ENCODE data around the gene FFAR1.

The FFAR1 gene, protein sequence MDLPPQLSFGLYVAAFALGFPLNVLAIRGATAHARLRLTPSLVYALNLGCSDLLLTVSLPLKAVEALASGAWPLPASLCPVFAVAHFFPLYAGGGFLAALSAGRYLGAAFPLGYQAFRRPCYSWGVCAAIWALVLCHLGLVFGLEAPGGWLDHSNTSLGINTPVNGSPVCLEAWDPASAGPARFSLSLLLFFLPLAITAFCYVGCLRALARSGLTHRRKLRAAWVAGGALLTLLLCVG (N-terminal part only)

DNA sequence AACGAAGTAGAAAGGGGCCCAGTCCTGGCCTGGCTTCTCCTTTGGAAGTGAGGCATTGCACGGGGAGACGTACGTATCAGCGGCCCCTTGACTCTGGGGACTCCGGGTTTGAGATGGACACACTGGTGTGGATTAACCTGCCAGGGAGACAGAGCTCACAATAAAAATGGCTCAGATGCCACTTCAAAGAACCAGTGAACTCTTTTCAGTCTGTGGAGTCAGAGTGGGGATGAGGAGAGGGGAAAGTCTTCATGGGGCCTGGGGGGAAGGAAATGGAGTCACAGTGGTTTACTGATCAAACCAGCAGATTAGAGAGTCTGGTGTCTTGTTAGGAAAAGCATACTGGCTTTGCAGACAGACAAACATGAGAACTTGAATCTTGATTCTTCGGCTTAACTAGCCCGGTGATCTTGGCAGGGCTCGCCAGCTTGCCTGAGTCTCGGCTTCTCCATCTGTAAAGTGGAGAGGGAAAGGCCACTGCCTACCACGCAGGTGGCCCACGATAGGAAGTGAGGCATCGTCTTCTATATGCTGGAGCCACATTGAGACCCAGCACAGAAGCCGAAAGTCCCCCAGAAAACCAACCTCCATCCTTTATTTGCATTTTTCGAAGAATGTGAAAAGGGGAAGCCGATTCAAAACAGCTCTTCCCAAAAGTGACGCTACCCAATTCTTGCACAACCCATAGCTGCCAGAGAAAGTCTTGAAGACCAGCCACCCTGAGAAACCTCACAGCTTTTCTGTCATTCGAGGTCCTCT lies at the start of gene FFAR1:
FFAR1 (plus strand) TSS at position 732 of the 759 bp plus-strand sequence. CDS start 3,650 bp downstream, outside the sequence.
- H3K27ac Mint-ChIP-seq = peak within 1 kb of the TSS; percentile 97
- ATAC-seq (ENCODE audit: low read depth) (peak; percentile 76), DNase-seq (ENCODE audit: low spot score in 2 of 2) (peak; percentile 62 to 80)
- H3K36me3 Mint-ChIP-seq = peaks cover 16% of the 10 kb centered on the region
- H3K9me3 Mint-ChIP-seq = no peaks in the 10 kb centered on the region
- peaks cover 69% of the 10 kb centered on the region for H3K4me1 Mint-ChIP-seq
- no peaks in the 10 kb centered on the region for H3K27me3 Mint-ChIP-seq
- peak within 1 kb of the TSS; percentile 67 for H3K4me3 Mint-ChIP-seq

DNA sequence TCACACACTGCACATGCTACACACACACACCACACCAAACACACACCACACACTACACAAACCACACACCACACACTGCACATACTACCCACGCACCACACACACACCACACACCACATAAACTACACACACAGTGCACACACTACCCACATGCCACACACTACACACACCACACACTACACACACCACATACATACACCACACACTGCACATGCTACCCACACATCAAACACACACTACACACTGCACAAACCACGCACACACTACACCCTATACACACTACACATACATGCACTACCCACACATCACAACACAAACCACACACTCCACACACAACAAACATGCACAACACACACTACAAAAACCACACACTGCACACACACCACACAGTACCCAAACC lies 49.8 kb upstream of the FFAR1 start:
- H3K4me1 Mint-ChIP-seq = peaks cover 11% of the 10 kb centered on the region
- peaks cover 2% of the 10 kb centered on the region for H3K27me3 Mint-ChIP-seq
- DNase-seq (ENCODE audit: low spot score in 2 of 2) (no peak), ATAC-seq (ENCODE audit: low read depth) (no peak)
- H3K4me3 Mint-ChIP-seq = no peak overlapping the region
- no peaks in the 10 kb centered on the region for H3K9me3 Mint-ChIP-seq
- no peak overlapping the region for H3K27ac Mint-ChIP-seq
- no peaks in the 10 kb centered on the region for H3K36me3 Mint-ChIP-seq

DNA sequence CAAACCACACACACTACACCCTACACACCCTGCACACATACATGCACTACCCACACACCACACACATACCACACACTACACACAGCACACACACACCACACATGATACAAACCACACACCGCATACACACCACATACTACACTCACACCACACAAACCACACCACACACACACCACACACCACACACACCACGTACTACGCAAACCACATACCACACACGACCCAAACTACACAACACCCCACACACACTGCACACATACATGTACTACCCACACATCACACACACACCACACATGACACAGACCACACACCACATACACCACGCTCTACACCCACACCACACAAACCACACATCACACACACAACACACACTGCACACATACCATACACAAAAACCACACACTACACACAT lies 49.1 kb upstream of the FFAR1 start:
- Mint-ChIP-seq H3K9me3 (no peaks in the 10 kb centered on the region), H3K36me3 (no peaks in the 10 kb centered on the region), H3K4me3 (no peak overlapping the region), H3K4me1 (peaks cover 9% of the 10 kb centered on the region), H3K27ac (no peak overlapping the region), H3K27me3 (peaks cover 2% of the 10 kb centered on the region)
- DNase-seq (ENCODE audit: low spot score in 2 of 2) = no peak
- ATAC-seq (ENCODE audit: low read depth) = no peak

DNA sequence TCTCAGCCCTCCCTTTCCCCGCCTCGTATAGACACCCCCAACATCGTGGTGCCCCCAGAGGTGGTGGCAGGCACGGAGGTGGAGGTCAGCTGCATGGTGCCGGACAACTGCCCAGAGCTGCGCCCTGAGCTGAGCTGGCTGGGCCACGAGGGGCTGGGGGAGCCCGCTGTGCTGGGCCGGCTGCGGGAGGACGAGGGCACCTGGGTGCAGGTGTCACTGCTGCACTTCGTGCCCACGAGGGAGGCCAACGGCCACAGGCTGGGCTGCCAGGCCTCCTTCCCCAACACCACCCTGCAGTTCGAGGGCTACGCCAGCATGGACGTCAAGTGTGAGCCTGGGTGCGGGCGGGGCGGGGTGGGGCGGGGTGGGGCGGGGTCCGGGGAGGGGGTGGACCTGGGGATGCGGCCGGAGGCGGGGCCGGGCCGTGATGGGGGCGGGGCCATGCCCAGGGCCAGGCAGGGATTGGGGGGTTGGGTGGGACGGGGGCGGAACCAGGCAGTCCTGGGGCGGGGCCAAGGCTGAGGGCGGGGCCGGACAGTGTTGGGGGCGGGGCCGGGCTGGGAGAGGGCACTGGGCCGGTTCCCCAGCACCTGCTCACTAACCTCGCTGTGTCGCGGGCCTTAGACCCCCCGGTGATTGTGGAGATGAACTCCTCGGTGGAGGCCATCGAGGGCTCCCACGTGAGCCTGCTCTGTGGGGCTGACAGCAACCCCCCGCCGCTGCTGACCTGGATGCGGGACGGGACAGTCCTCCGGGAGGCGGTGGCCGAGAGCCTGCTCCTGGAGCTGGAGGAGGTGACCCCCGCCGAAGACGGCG lies 48.0 kb upstream of the FFAR1 start:
- Mint-ChIP-seq H3K27ac (no peak overlapping the region), H3K9me3 (no peaks in the 10 kb centered on the region), H3K4me3 (no peak overlapping the region), H3K27me3 (no peaks in the 10 kb centered on the region), H3K4me1 (peaks cover 9% of the 10 kb centered on the region), H3K36me3 (no peaks in the 10 kb centered on the region)
- DNase-seq (ENCODE audit: low spot score in 2 of 2) (no peak), ATAC-seq (ENCODE audit: low read depth) (peak; percentile 19)

DNA sequence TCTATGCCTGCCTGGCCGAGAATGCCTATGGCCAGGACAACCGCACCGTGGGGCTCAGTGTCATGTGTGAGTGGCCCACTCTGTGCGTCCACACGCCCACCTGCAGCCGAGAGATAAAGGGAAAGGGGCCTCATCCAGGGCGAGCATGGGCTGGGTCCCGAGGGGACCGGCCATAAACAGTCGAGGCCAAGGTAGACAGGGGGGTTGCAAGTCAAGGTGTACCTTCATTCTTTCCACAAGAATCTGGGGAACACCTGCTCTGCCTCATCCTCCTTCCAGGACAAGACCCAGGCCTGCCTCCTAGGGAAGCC lies 47.4 kb upstream of the FFAR1 start:
- Mint-ChIP-seq H3K4me3 (no peak overlapping the region), H3K4me1 (peaks cover 9% of the 10 kb centered on the region), H3K27ac (no peak overlapping the region), H3K9me3 (no peaks in the 10 kb centered on the region), H3K36me3 (no peaks in the 10 kb centered on the region), H3K27me3 (no peaks in the 10 kb centered on the region)
- ATAC-seq (ENCODE audit: low read depth) (no peak), DNase-seq (ENCODE audit: low spot score in 2 of 2) (no peak)

DNA sequence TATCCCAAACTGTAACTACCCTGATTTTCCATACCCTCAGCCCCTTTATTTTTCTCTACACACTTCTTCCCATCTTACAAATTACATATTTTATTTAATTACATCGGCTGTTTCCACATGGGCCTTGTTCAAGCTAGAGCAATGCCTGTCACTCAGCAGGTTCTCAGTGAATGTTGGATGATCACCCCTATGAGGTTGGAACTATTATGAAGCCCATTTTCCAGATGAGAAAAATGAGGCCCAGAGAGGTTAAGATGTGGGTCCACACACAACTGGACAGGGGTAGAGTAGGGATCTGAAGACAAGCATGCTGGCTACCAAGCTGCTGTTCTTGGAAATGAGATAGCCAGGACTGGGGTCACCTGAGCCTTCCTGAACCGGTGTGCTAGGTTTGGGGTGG lies 45.7 kb upstream of the FFAR1 start:
- no peak overlapping the region for H3K27ac Mint-ChIP-seq
- H3K9me3 Mint-ChIP-seq = no peaks in the 10 kb centered on the region
- no peak overlapping the region for H3K4me3 Mint-ChIP-seq
- no peaks in the 10 kb centered on the region for H3K36me3 Mint-ChIP-seq
- peaks cover 7% of the 10 kb centered on the region for H3K4me1 Mint-ChIP-seq
- DNase-seq (ENCODE audit: low spot score in 2 of 2) (no peak), ATAC-seq (ENCODE audit: low read depth) (no peak)
- H3K27me3 Mint-ChIP-seq = no peaks in the 10 kb centered on the region

DNA sequence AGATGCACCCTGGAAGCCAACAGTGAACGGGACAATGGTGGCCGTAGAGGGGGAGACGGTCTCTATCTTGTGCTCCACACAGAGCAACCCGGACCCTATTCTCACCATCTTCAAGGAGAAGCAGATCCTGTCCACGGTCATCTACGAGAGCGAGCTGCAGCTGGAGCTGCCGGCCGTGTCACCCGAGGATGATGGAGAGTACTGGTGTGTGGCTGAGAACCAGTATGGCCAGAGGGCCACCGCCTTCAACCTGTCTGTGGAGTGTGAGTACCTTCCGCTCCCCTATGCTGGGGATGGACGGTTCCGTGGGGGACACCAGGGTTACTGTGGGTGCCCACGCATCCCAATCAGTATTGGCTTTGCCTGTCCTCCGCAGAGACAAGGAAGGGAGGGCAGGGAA lies 45.3 kb upstream of the FFAR1 start:
- Mint-ChIP-seq H3K27me3 (no peaks in the 10 kb centered on the region), H3K27ac (no peak overlapping the region), H3K4me1 (peaks cover 7% of the 10 kb centered on the region), H3K36me3 (no peaks in the 10 kb centered on the region), H3K9me3 (no peaks in the 10 kb centered on the region), H3K4me3 (no peak overlapping the region)
- ATAC-seq (ENCODE audit: low read depth) (no peak), DNase-seq (ENCODE audit: low spot score in 2 of 2) (no peak)

DNA sequence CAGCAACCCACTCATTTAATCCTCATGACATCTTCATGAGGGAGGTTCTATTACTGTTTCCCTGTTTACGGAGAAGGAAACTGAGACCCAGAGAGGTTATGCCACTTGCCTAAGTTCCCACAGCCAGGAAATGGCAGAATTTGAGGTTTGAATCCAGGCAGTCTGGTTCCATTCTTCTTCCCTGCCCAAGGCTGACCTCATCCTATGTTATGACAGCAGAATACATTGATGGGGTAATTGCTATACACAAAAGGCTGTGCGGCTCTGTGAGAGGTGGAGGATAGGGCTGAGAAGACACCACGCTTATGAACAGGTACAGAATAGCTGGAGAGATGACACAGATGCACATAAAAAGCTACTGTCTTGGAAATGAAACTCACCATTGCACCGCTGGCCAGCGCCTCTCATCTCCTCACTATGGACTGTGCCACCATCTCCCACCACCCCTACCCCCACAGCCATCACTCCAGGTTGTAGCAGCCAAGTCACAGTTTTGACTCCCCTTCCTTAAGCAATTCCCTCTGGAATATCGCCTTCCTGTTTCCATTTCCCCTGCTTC lies 44.3 kb upstream of the FFAR1 start:
- Mint-ChIP-seq H3K27me3 (no peaks in the 10 kb centered on the region), H3K27ac (no peak overlapping the region), H3K36me3 (no peaks in the 10 kb centered on the region), H3K4me3 (no peak overlapping the region), H3K4me1 (peaks cover 14% of the 10 kb centered on the region), H3K9me3 (no peaks in the 10 kb centered on the region)
- DNase-seq (ENCODE audit: low spot score in 2 of 2) = no peak
- no peak for ATAC-seq (ENCODE audit: low read depth)

DNA sequence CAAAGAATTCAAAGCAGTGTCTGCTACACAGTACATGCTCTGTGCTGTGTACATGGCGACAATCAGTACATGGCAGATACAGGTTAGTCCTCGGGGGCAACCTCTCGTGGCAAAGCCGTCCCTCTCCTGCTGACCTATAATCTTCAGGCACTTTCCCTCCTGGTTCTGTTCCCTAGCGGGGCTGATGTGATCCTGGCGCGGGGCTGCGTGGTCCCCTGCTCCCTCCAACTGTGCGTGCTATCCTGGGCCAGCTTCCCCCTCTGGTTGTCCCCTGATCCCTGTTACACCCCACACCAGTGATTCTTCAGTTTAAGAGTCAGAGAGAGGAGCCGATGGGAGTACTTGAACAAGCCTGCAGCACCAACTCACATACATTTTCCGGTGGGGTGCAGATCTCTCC lies 43.7 kb upstream of the FFAR1 start:
- ATAC-seq (ENCODE audit: low read depth) (no peak), DNase-seq (ENCODE audit: low spot score in 2 of 2) (no peak)
- Mint-ChIP-seq H3K4me1 (peaks cover 16% of the 10 kb centered on the region), H3K4me3 (no peak overlapping the region), H3K9me3 (no peaks in the 10 kb centered on the region), H3K27me3 (no peaks in the 10 kb centered on the region), H3K36me3 (no peaks in the 10 kb centered on the region), H3K27ac (no peak overlapping the region)

DNA sequence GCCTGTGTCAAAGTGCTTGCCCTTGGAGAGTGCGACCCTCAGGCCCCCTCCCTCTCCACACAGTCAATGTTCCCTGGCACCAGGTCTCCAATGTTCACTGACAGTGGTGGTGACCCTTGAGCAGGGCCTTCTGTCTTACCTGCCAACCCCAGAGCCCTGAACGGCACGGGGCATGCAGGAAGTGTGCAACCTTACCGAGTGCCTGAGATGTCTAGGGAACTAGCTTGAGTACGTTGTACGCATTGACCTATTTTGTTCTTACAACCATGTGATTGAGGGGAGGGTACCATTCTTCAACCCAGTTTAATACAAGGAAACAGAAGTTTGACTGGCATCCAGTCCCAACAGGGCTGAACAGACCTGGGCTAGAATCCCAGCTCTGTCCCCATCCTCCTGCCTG lies 42.5 kb upstream of the FFAR1 start:
- H3K36me3 Mint-ChIP-seq = no peaks in the 10 kb centered on the region
- no peaks in the 10 kb centered on the region for H3K9me3 Mint-ChIP-seq
- ATAC-seq (ENCODE audit: low read depth) (no peak), DNase-seq (ENCODE audit: low spot score in 2 of 2) (no peak)
- H3K4me3 Mint-ChIP-seq = no peak overlapping the region
- H3K27ac Mint-ChIP-seq = no peak overlapping the region
- no peaks in the 10 kb centered on the region for H3K27me3 Mint-ChIP-seq
- peaks cover 17% of the 10 kb centered on the region for H3K4me1 Mint-ChIP-seq

DNA sequence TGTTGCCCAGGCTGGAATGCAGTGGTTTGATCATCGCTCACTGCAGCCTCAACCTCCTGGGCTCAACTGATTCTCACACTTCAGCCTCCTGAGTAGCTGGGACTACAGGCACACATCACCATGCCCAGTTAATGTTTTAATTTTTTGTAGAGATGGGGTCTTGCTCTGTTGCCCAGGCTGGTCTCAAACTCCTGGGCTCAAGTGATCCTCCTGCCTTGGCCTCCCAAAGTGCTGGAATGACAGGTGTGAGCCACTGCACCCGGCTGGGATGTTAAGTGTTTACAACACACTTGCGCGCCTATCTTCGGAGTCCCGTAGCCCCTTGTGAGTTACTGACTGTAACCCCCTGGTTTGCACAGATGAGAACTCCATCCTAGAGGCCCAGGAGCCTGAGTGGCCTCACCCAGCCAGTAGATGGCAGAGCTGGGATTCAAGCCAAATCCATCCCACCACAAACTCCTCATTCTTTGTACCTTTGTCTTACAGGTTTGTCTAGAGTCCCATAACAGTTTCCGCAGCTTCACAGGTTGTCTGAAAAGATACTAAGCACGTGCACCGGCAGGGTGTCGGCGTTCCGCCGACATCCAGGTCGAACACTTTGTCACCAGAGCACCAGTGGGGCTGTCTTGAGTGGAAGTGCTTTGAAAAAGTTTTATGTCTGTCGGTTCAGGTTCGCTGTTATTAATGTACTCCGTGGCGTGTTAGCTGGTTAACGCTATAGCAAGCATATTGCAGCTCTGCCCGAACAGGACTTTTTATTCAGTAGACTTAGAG lies 41.0 kb upstream of the FFAR1 start:
- Mint-ChIP-seq H3K36me3 (no peaks in the 10 kb centered on the region), H3K4me3 (no peak overlapping the region), H3K27me3 (no peaks in the 10 kb centered on the region), H3K4me1 (peaks cover 17% of the 10 kb centered on the region), H3K9me3 (no peaks in the 10 kb centered on the region), H3K27ac (no peak overlapping the region)
- no peak for DNase-seq (ENCODE audit: low spot score in 2 of 2)
- ATAC-seq (ENCODE audit: low read depth) = peak; percentile 74

DNA sequence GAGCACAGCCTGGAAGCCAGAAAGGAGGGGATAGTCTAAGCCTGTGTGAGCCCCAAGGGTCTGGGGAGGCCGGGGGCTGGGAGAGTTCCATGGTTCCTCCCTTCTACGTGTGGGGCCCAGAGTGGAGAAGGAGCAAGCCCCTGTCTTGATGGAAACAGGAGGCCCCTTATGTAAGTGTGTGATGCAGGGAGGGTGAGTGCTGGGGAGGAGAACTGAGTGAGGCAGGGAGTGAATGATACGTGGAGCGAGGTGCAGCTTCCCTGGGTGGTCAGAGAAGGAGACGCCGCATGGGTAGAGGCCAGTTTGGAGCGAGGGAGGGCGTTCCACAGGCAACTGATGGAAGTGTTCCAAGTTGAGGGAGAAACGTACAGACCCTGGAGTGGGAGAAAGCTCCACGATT lies 39.8 kb upstream of the FFAR1 start:
- no peak overlapping the region for H3K27ac Mint-ChIP-seq
- no peaks in the 10 kb centered on the region for H3K27me3 Mint-ChIP-seq
- H3K4me3 Mint-ChIP-seq = no peak overlapping the region
- H3K36me3 Mint-ChIP-seq = no peaks in the 10 kb centered on the region
- ATAC-seq (ENCODE audit: low read depth) (no peak), DNase-seq (ENCODE audit: low spot score in 2 of 2) (no peak)
- no peaks in the 10 kb centered on the region for H3K9me3 Mint-ChIP-seq
- peaks cover 17% of the 10 kb centered on the region for H3K4me1 Mint-ChIP-seq

DNA sequence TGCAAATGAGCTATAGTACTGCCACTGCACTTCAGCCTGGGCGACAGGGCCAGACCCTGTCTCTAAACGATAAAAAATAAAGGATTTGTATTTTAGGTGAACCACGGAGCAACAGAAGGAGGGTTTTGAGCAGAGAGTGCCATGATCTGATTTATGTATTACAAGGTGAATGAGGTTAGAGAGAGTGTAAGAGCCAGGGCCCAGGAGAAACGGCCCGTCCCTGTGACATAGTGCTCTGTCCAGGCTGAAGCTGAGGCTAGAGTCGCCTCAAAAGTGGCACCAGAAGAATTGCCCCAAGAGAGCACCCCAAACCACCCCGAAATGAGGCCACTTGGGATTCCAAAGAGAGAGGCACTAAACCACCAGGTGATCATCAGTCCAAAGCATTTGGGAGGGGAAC lies 38.8 kb upstream of the FFAR1 start:
- ATAC-seq (ENCODE audit: low read depth) (no peak), DNase-seq (ENCODE audit: low spot score in 2 of 2) (no peak)
- H3K4me1 Mint-ChIP-seq = peaks cover 18% of the 10 kb centered on the region
- no peaks in the 10 kb centered on the region for H3K9me3 Mint-ChIP-seq
- no peak overlapping the region for H3K27ac Mint-ChIP-seq
- no peak overlapping the region for H3K4me3 Mint-ChIP-seq
- H3K36me3 Mint-ChIP-seq = no peaks in the 10 kb centered on the region
- no peaks in the 10 kb centered on the region for H3K27me3 Mint-ChIP-seq

Data from memory B cell (primary cell).